Skin epidermis (tissue), 12 donors: ENCODE measurements around the gene GDAP2.

Source experiments
- H3K27ac ChIP-seq, 21 experiments: fragments of 200-600 bp; sonication (generic) in 11 of 21; one replicate each; pipeline ENCODE4 v1.5.0; 2020; ENCODE audit warnings: mild to moderate bottlenecking in 3 of 21, inconsistent platforms in 2 of 21, moderate library complexity in 2 of 21
- H3K4me3 ChIP-seq, 7 experiments: fragments of 200-600 bp; sonication (generic) in 2 of 7; one replicate each; pipeline ENCODE4 v1.5.0; 2020; ENCODE audit warnings: inconsistent platforms in 2 of 7, mild to moderate bottlenecking in 2 of 7, moderate library complexity in 1 of 7

GDAP2 gene

DNA sequence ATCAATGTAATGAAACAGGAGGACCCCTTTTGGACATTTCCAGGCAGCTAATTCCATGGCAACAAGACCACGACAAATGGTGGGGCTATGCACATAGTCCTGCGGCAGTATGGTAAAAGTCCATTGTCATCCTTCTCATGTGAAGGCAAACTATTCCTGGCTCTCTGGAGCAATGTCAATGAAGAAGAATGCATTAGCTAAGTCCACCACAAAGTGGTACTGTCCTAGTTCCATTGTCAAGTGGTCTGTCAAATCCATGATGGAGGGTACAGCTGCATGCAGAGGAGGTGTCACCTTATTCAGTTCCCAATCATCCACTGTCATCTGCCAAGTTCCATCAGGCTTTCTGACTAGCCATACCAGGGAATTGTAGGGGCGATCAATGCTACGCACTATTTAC is 110.1 kb downstream of the GDAP2 start:
- Histone ChIP-seq H3K27ac (no peak overlapping the region), H3K4me3 (no peak overlapping the region)

DNA sequence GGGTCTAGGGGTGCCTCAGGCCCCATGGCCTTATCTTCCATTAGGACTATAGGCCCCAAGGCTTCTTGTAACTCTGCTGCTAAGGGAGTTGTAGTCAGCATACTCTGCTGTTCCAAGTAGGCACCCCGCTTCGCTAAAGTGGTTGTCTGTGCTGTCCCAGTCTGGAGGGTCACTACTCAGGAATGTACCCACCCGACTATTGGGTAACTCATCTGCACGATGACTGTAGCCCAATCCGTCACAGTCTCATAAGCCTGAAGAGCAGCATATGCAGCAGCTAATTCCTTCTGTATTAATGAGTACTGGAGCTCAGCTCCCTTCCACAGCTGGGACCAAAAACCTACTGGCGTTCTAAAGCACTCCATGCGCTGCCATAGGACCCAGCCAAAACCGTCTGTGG is 111.0 kb downstream of the GDAP2 start:
- no peak overlapping the region for H3K27ac ChIP-seq
- no peak overlapping the region for H3K4me3 ChIP-seq

DNA sequence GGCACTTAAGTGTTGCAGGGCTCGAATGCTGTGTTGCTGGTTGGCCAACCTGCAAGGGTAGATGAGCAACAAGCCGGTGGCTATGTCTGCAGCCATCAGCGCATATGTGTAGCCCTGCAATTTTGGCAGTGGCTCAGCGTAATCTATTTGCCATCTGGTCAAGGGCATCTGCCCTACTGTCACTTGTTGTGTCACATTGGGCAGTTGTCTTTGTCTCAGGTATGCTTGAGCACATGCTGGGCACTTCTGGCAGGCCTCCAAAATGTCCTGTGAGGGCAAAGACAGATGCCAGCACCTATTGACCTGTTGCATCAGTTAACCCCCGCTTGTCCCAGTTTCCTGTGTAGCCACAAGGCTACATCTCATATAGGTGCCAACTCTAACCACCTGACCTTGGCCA is 111.8 kb downstream of the GDAP2 start:
- H3K27ac ChIP-seq, result no peak overlapping the region

DNA sequence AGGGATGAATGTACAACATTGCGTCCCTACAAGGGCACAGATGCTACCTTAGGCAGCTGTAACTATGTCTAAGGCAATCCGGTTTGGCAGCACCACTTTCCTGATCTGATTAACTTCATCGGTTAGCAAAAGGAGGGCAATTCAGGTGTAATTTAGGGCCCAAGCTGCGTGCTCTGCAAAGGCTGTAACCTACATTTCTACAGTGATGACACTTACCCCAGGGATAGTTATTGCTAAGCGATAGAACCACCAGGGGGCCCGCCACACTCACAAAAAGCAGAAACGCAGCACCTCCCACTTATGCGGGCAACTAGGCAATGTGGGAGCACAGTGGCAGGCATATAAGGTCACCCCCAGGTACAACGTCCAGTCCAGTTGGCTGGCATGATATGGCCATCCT is 113.5 kb downstream of the GDAP2 start:
- no peak overlapping the region for H3K4me3 ChIP-seq
- no peak overlapping the region for H3K27ac ChIP-seq

More for the DNA sequence above, 111.8 kb downstream of the GDAP2 start:
- no peak overlapping the region for H3K4me3 ChIP-seq

DNA sequence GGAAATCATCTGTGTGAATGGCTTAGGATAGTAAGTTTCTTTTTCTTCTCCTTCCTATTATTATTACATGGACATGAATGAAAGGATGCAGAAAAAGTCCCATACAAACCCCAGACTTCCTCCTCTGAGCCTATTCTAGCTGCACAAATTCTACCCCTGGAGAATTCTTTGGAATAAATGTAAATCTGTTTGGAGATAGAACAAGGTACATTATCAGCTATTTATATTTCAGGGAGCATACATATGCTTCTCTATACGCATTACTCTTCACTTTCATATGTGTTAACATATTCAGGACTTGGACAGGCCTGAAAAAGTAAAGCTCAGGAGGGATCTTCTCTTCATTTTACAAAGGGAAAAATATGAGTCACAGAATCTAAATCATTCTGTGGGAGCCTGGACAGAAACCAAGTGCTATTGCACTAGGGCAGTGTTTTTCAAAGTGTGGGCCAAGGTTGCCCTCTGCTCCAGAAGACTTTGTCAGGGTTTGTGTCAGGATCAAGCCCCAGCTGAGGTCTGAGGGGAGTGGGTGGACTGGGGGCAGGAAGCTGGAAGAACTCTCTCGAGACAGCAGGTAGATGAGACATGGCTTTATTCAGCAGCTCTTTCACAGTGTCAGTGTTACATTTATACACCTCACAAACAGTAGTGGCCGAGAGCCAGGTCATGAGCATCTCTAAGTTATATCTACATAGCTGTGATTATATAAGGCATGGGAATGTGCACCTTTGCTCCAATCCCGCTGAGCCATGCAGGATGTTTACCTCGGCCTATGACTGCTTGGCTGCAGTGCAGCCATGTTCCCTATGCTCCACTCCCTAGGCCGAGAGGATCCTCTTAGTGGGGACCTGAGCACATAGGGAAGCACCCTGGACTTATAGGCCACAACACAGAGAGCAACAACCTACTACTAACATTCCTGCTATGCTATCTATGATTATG is 114.3 kb downstream of the GDAP2 start:
- Histone ChIP-seq H3K4me3 (no peak overlapping the region), H3K27ac (no peak overlapping the region)
